GM12878 (cell line): ENCODE measurements around the gene ESYT3. TPM values are rescaled to one million over a fixed set of nuclear protein-coding genes. Genes with fewer than 3 reads are reported as not detected.

Source experiments
- ATAC-seq: fragments of 200-7000 bp; cut with Tn5 transposase; 3 replicates; pipeline ENCODE4 v1.9.1; 2020; ENCODE audit warnings: mild to moderate bottlenecking, moderate library complexity
- BruUV-seq: library from RNA; stranded (reverse); fragments of 400-500 nt; replicated peaks from 2 replicates; lab custom pipeline; 2021; lab: Mats Ljungman, UMichigan
- CTCF ChIA-PET: fragments of 300-600 bp; sonication (Branson Sonifier 250); formaldehyde crosslinking; extraction: SDS; loops from one replicate; lab custom pipeline; 2021; ENCODE audit warnings: inconsistent platforms; lab: Yijun Ruan, JAX
- POLR2A ChIA-PET: fragments of 350-600 bp; formaldehyde crosslinking; extraction: SDS; loops from one replicate; lab custom pipeline; 2021; ENCODE audit warnings: inconsistent platforms; lab: Charles Lee
- RAD21 ChIA-PET: fragments of 300-600 bp; sonication (Branson Sonifier 250); formaldehyde crosslinking; loops from one replicate; lab custom pipeline; 2023; ENCODE audit warnings: antibody characterized with exemption; ENCODE audit not compliant: unreplicated experiment; lab: Charles Lee
- SMC1A ChIA-PET: fragments of 300-600 bp; sonication (Branson Sonifier 250); formaldehyde crosslinking; loops from one replicate; lab custom pipeline; 2023; ENCODE audit not compliant: unreplicated experiment, uncharacterized antibody; lab: Charles Lee
- DNase-seq: peaks from one replicate; pipeline ENCODE4 v3.0.0-alpha.2; 2011; ENCODE audit warnings: low read depth, low spot score
- FAIRE-seq: peaks from 3 replicates; lab custom pipeline; 2011; peaks lifted over from hg19 to GRCh38; lab: Jason Lieb, UNC
- H2AFZ ChIP-seq: 2 replicates; pipeline ENCODE4 v1.6.0; 2011; ENCODE audit warnings: low read depth, low read length, control low read depth; ENCODE audit not compliant: control insufficient read depth
- H3K27ac ChIP-seq: 2 replicates; pipeline ENCODE4 v1.5.1; 2011; ENCODE audit warnings: control low read depth; ENCODE audit not compliant: control insufficient read depth, insufficient read depth
- H3K27me3 ChIP-seq, 2 experiments: replicated peaks in 1 of 2; 2 replicates each; pipeline versions ENCODE4 v1.6.0 to v1.6.1; 2011; ENCODE audit warnings: low read length in 1 of 2; ENCODE audit not compliant: control insufficient read depth in 2 of 2, insufficient read depth in 2 of 2
- H3K36me3 ChIP-seq, 2 experiments: 2 replicates each; pipeline ENCODE4 v1.5.1; 2011; ENCODE audit warnings: low read length in 1 of 2; ENCODE audit not compliant: control insufficient read depth in 2 of 2, insufficient read depth in 2 of 2
- H3K4me1 ChIP-seq: 2 replicates; pipeline ENCODE4 v1.6.1; 2011; ENCODE audit warnings: mild to moderate bottlenecking, low read length, moderate library complexity, mixed read lengths; ENCODE audit not compliant: control insufficient read depth, insufficient read depth
- H3K4me2 ChIP-seq: 2 replicates; pipeline ENCODE4 v1.6.0; 2011; ENCODE audit warnings: control low read depth; ENCODE audit not compliant: control insufficient read depth, insufficient read depth
- H3K4me3 ChIP-seq: fragments of 200-600 bp; sonication (generic); 2 replicates; pipeline ENCODE4 v1.5.1; 2016
- H3K79me2 ChIP-seq: 2 replicates; pipeline ENCODE4 v1.6.0; 2011; ENCODE audit warnings: low read length; ENCODE audit not compliant: control insufficient read depth, insufficient read depth
- H3K9ac ChIP-seq: 2 replicates; pipeline ENCODE4 v1.8.0; 2011; ENCODE audit warnings: low read length, control low read depth, mixed read lengths; ENCODE audit not compliant: control insufficient read depth, insufficient read depth
- H3K9me3 ChIP-seq: replicated peaks from 3 replicates; pipeline ENCODE4 v1.5.1; 2011; ENCODE audit warnings: mild to moderate bottlenecking, low read length; ENCODE audit not compliant: control insufficient read depth, insufficient read depth
- H4K20me1 ChIP-seq: 2 replicates; pipeline ENCODE4 v1.6.0; 2011; ENCODE audit not compliant: control insufficient read depth, insufficient read depth
- SMAD5 ChIP-seq: IDR thresholded peaks from 2 replicates; pipeline ENCODE4 v1.6.1; 2016; ENCODE audit warnings: antibody characterized with exemption, low read depth
- TBL1XR1 ChIP-seq: IDR thresholded peaks from 2 replicates; pipeline ENCODE4 v1.6.1; 2012; ENCODE audit warnings: low read depth, low read length, improper control_type of control experiment
- WGBS: methylation state at CpG from one replicate; pipeline ENCODE4 v1.1.6; 2016; ENCODE audit warnings: low lambda C conversion rate; ENCODE audit not compliant: insufficient replicate concordance, insufficient coverage; ENCODE audit errors: missing lambda C conversion rate; 5-methylcytosine and 5-hydroxymethylcytosine counted together
- in situ Hi-C: fragments of 300-500 bp; cut with MboI; formaldehyde crosslinking; loops from 9 replicates; pipeline ENCODE4 v1.14.3; 2018; ENCODE audit warnings: mixed read lengths
- intact Hi-C: fragments of 100-400 bp; cut with micrococcal nuclease; formaldehyde crosslinking; loops from one replicate; pipeline ENCODE4 v1.14.2; 2022; ENCODE audit not compliant: unreplicated experiment
- polyA plus RNA-seq, 11 experiments: library from polyadenylated mRNA; depleted of rRNA in 4 of 11; unstranded in 6 of 11; stranded (reverse) in 5 of 11; fragments of >200 nt; fragmentation: Nextera tagmentation in 4 of 11; fragmentation: Illumina TruSeq in 1 of 11; extraction: Ambion mirVana in 4 of 11; extraction: Trizol in 1 of 11; gene quantifications; 1 replicate in 1 of 11; 2 replicates in 10 of 11; pipeline versions ENCODE4 v1.2.1 to v1.2.3, GENCODE V29; 2011 to 2016; ENCODE audit warnings: inconsistent platforms in 2 of 11, missing spikeins in 2 of 11, low read depth in 1 of 11
- total RNA-seq, 4 experiments: library from RNA; depleted of rRNA in 3 of 4; stranded (reverse); fragments of >200 nt in 3 of 4; fragmentation: Illumina TruSeq in 1 of 4; extraction: Trizol in 1 of 4; gene quantifications; 2 replicates each; pipeline versions ENCODE4 v1.2.1 to v1.2.3, GENCODE V29; 2013 to 2021
- TF ChIP-seq, protein P1 (sequence below): fragments of 450-650 bp; IDR thresholded peaks from 2 replicates; pipeline ENCODE4 v1.6.1; 2017; ENCODE audit warnings: mild to moderate bottlenecking, low read depth, inconsistent platforms; ENCODE audit not compliant: poor library complexity, severe bottlenecking
- TF ChIP-seq, protein P2 (sequence below): IDR thresholded peaks from 2 replicates; pipeline ENCODE4 v1.6.1; 2012; ENCODE audit warnings: low read depth, low read length, improper control_type of control experiment

ESYT3 gene
- total and polyA plus RNA-seq, 10 of the 15 experiments (the other 5 are each of a cell fraction or from before 2014, with no cell fraction given), result not detected

DNA sequence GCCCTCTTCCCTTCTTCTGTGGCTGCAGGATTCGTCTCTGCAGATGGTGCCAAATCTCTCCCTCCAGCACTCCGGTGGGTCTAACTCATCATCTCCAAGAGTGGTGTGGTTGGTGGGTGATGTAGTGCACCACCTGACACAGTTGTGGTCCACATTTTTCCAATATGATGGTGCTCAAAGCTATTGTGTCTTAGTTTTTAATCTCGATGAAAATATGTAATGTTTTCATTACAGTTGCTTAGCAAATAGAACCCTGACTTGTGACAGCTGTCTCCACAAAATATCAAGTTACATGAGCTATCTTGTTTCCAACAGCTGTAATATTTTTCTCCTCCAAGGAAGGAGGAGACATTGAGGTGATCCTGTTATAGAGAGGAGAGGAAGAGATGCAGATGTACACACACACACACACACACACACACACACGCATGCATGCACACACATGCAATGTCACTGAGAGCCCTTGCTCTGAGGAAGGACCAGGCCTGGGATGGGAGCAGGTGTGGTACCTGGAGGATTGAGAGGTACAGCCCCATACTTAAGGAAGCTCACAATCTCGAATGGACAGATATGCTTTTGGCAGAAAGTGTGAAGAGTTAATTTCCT is 15.7 kb upstream of the ESYT3 start:
- no peak for ATAC-seq
- no peaks in the 10 kb centered on the region for H3K36me3 ChIP-seq
- no peaks in the 10 kb centered on the region for H3K79me2 ChIP-seq
- H3K9me3 ChIP-seq, result no peaks in the 10 kb centered on the region
- no peak for DNase-seq
- ChIA-PET CTCF (interaction anchor here (0.6 to 3.5 kb wide), 13 partner anchors 8 to 517 kb away, joined by 3 to 51 read pairs (median 5); partner anchors contain the start of gene CEP70), SMC1A (interaction anchor here (0.7 to 2.3 kb wide), 2 partner anchors 504 to 505 kb away, joined by 3 to 14 read pairs; no protein-coding TSS in a partner anchor), POLR2A (no interaction called here), RAD21 (interaction anchor here (0.6 to 1.2 kb wide), 2 partner anchors 239 to 504 kb away, joined by 3 to 5 read pairs; no protein-coding TSS in a partner anchor)
- H3K9ac ChIP-seq, result no peak overlapping the region
- WGBS, result 29% methylated on average over 5 of the region's 5 CpGs
- BruUV-seq, result no TSS peak
- in situ Hi-C loops, result loop anchor here (5.0 kb wide), 1 partner anchor 504 kb away; no protein-coding TSS in a partner anchor
- FAIRE-seq, result no peak
- intact Hi-C loops, result loop anchor here (10.0 kb wide), 1 partner anchor 234 kb away; the partner anchor contains the start of gene ARMC8
- no peaks in the 10 kb centered on the region for H3K4me1 ChIP-seq
- no peaks in the 10 kb centered on the region for H4K20me1 ChIP-seq
- H2AFZ ChIP-seq, result no peak overlapping the region
- H3K27me3 ChIP-seq, result peaks cover 0 to 2% of the 10 kb centered on the region in 2 experiments; a peak in 1 of 4 replicates
- no peak overlapping the region for H3K27ac ChIP-seq
- TF ChIP-seq TBL1XR1 (no peak), SMAD5 (no peak)
- TF ChIP-seq, protein P1, sequence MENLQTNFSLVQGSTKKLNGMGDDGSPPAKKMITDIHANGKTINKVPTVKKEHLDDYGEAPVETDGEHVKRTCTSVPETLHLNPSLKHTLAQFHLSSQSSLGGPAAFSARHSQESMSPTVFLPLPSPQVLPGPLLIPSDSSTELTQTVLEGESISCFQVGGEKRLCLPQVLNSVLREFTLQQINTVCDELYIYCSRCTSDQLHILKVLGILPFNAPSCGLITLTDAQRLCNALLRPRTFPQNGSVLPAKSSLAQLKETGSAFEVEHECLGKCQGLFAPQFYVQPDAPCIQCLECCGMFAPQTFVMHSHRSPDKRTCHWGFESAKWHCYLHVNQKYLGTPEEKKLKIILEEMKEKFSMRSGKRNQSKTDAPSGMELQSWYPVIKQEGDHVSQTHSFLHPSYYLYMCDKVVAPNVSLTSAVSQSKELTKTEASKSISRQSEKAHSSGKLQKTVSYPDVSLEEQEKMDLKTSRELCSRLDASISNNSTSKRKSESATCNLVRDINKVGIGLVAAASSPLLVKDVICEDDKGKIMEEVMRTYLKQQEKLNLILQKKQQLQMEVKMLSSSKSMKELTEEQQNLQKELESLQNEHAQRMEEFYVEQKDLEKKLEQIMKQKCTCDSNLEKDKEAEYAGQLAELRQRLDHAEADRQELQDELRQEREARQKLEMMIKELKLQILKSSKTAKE, result no peak
- TF ChIP-seq, protein P2, sequence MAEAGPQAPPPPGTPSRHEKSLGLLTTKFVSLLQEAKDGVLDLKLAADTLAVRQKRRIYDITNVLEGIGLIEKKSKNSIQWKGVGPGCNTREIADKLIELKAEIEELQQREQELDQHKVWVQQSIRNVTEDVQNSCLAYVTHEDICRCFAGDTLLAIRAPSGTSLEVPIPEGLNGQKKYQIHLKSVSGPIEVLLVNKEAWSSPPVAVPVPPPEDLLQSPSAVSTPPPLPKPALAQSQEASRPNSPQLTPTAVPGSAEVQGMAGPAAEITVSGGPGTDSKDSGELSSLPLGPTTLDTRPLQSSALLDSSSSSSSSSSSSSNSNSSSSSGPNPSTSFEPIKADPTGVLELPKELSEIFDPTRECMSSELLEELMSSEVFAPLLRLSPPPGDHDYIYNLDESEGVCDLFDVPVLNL, result no peak
- H3K4me2 ChIP-seq, result no peak overlapping the region
- no peak overlapping the region for H3K4me3 ChIP-seq
